ENCODE results near the gene GABBR2.
"Not testable (repeated sequence)": the region's sequence is repeated elsewhere in the genome, so short reads cannot be mapped to it uniquely, and the experiment has no call there.

The GABBR2 gene

GRCh38 chr9:98684816-98685215 is 23.9 kb downstream of the GABBR2 start:
- DNase-seq = not testable (repeated sequence)

DNA sequence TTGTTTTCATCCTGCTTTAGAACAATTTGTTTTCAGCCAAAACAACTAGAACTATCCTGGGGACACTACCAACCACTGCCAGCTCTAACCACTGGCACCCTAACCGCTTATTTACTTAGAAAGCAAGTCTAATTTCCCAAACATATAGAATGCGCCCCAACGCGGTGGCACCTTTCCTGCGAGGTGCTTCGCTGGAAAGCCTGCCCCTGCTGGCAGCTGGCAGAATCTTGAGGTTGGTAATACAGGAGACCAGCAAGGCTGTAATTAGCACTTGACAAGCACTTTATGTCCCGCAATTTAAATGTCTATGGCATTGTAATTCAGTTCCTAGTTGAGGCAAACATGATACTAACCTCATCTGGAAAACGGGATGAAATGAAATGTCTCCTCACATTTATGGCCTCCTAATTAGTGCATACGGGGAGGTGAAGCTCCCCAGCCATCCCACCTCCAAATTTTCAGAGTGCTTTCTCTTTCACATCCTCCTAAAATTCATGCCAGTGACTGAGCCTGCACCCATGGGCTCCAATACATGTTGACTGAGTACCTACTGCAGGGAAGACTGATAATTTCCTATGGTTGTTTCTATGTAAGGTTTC is 30.4 kb downstream of the GABBR2 start:
- DNase-seq = no peak

DNA sequence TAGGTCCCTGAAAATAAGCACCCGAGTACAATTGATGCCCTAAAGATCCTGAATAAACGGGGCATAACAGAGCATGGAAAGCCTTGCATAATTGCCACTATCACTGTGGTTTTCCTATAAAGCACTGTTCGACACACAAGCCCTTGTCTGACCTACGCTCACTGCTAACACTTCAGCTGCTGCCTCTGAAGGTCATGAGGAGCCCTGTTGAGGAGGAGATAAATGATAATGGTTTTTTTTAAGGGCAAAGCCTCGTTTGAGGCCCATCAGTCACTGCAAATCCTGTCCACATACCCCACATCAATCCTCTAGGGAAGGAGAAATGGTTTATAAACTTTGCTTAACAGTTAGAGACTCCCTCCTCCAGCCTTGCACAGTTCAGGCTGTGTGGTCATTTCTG is 35.1 kb downstream of the GABBR2 start:
- no peak for DNase-seq

DNA sequence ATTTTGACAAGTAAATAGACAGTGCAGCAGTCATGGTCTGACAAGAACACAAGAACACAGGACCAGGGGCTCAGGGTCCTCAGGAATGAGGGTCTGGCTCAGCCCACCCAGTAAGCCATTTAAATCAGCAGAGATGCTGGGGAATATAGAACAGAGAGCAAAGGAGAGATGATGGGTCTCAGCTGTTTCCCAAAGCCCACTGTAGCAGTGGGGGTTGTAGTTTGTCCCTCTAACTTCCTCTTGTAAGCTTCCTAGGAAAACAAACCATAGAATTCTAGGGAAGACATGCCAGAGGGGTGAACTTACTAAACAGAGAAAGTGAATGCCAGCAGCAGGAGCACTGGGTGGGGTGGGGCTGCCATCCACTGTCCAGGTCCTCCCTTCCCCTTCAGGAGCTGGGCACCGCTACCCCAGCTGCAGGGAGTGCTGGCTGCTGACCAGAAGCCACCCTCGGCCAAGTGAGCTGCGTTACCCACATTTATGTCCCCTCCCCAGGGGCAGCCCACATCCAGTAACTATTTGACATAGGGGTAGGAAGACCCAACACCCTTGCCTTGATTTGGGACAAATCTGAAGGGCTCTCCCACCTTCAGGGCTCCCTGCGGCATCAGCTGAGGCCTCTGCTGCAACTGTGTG is 41.6 kb downstream of the GABBR2 start:
- DNase-seq = no peak

GRCh38 chr9:98665501-98665900 is 43.2 kb downstream of the GABBR2 start:
- DNase-seq = no peak

DNA sequence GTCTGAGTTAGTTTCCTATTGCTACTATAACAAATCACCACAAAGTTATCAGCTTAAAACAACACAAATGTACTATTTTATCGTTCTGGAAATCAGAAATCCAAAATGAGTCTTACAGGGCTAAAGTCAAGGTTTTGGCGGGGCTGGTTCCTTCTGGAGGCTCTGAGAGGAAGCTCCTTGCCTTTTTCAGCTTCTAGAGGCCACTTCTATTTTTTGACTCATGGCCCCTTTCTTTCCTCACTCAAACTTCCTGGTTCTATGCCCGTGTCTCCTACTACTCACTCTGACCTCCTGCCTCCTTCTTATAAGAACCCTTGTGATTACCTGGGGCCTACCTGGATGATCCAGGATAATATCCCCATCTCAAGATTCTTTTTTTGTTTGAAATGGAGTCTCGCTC is 48.2 kb downstream of the GABBR2 start:
- DNase-seq = no peak

DNA sequence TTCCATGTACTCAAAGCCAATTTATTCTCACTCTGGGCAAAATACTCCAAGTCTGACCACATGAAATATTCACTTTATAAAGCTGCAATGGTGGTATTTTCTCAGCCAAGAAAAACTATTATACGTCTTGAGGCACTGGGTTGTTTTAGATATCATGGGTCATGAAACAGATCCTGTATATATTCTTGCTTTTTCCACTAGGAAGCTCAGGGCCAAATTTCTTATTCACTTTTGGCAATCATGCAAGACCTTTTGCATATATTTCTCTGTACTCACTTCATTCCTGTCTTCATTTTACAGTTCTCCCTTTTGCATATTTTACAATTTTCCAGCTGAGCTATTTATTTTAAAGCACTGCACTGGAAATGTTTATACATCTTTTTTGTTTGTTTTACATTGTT is 49.8 kb downstream of the GABBR2 start:
- peak; percentile 59 for DNase-seq

GRCh38 chr9:98657897-98658296 is 50.8 kb downstream of the GABBR2 start:
- peak; percentile 31 for DNase-seq

DNA sequence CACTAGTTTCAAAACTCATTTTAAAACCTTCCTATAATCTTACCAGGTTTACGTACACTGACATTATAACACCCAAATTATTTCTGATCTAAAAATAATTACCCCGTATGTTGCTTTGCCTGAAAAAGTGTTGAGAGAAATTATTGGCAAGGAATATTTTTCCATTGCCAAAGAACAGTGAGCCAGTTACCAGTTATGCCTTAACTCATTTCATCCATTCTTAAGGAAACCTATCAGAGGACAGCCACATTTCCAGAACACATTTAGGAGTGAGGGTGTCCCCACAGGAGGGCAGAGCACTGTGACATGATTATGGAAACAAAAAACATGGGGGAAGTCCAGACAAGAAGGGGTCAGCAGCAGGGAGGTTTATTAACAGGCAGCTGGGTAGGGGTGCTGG is 52.2 kb downstream of the GABBR2 start:
- no peak for DNase-seq

GRCh38 chr9:98655428-98655827 is 53.3 kb downstream of the GABBR2 start:
- DNase-seq = not testable (repeated sequence)

DNA sequence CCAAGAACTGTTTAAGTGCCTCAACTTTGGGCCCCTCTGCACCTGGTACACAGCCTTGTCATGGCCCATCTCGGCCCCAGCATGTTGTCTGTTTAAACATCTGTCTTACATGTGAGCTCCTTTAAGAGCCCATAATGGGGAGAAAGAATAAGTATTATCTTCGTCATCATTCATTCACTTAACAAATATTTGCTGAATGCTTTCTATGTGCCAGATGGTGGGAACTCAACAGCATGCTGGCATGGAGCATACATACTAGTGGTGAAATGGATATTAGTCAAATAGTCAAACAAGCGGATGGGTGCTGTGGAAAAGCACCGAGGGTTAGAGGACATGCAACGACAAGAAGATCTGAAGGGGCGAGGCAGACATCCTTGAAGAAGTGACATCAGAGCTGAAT is 54.5 kb downstream of the GABBR2 start:
- DNase-seq = peak; percentile 82

- DNase-seq = no peak
Observed at GRCh38 chr9:98652741-98653140, 56.0 kb downstream of the GABBR2 start.

- DNase-seq = no peak
Observed at GRCh38 chr9:98652302-98652701, 56.4 kb downstream of the GABBR2 start.

- no peak for DNase-seq
Observed at GRCh38 chr9:98647236-98647635, 61.5 kb downstream of the GABBR2 start.

DNA sequence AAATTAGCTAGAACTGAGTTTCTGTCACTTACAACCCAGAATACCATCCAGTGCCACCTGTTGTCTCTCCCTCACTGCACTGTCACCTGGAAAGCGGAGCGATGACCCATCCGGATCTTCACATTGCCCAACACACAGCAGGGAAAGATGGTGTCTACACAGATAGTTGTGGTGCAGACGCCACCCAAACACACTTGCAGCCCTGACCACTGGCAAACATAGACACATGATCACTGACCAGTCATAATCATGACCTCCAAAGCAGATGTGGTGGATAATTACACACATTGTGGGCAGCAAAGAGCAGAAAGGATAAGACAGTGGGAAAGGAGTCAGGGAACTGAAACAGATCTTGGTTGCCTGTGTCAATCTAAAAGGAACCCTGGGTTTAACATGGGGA is 64.7 kb downstream of the GABBR2 start:
- DNase-seq = no peak

DNA sequence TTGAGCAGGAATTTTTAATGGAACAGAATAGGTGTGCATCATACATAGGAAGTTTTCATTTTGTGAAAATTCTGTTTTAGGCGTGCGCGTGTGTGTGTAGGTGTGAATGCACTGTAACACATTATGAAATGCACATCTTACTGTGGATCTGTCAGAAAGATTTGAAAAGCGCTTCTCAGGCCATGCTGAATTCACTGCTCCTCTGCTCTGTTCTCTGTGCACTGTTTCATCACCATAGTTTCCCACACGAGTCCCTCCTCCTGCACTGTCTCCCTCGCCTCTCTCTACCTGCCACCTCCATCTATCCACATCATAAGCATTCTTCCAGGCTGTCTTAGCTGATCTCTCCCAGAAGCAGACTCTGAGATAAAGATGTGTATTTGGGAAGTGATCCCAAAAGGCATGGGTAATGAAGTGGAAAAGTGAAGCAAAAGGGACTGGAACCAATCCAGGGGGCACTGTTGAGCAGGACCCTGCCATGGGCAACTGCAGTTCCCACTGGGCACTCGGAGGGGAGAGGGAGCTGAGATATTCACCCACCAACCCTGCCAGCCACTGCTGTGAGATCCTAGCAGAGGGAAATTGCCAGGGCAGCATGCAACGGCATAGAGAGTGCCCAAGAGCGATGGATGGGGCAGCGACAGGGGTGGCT is 65.9 kb downstream of the GABBR2 start:
- no peak for DNase-seq

- DNase-seq = no peak
Observed at GRCh38 chr9:98641695-98642094, 67.0 kb downstream of the GABBR2 start.

GRCh38 chr9:98640394-98640793 is 68.3 kb downstream of the GABBR2 start:
- DNase-seq = no peak

DNA sequence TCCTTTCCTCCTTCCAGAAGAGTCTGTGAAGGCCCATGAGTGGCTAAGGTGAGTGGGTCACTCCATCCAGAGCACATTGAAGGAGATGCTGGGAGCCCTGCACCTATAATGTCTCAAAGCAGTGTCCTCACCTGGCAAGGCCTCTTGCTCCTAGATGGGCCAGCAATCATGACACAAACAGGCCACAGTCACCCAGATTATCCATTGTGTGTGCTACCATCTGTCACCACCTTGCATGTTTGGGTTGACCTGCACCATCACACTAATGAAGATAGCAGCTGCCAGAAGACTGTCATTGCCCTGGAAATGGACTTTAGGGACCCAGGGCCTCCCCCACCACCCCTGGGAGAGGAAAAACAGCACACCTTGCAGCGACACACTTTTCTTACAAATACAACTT is 69.6 kb downstream of the GABBR2 start:
- DNase-seq = no peak

DNA sequence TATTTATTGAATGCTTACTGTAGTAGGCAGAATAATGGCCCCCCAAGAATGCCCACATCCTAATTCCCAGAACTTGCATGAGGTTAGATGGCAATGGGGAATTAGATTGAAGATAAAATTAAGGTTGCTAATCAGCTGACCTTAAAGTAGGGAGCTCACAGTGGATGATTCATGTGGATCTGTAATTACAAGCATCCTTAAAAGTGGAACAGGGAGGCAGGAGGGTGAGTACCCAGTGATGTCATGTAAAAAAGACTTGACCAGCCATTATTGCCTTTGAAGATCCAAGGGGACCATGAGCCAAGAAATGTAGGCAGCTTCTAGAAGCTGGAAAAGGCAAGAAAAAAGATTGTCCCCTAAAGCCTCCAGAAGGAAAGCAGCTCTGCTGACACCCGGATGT is 71.4 kb downstream of the GABBR2 start:
- no peak for DNase-seq

DNA sequence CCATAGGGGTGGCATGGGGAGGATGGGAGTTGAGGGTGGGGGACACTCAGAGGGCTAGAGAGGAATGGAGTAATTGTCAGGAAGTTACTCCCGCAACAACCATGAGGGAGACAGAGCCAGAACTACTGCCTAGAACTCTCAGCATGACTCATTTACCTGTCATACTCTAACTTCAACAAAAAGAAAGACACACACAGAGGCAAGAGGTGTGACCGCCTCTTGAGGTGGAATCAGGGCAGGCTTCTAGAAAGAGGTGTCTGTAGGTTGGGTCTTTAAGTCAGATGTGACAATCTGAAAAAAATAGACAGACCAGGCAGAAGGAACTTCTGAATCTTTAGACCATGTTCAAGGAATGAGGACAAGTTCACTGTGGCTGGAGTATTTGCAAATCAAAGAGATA is 73.4 kb downstream of the GABBR2 start:
- no peak for DNase-seq

GRCh38 chr9:98634685-98635336 is 73.9 kb downstream of the GABBR2 start:
- DNase-seq = no peak

DNA sequence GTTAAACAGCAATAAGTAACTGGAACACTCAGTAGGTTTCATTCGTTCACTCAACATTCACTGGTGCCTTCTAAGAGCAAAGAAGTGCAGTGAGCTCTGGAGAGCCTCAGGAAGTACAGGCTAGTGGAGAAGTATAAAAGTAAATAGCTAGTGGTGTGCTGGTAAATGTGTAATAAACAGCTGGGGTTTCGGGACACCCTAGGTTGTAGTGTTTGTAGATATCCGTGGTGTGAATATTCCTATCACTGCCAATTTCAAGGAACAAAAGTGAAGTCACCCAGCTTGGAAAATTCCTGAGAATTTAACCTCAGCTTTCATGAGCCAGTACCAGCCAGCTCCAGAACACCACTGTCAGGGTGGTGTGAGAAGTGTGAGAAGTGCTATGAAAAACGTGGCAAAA is 75.9 kb downstream of the GABBR2 start:
- no peak for DNase-seq

DNA sequence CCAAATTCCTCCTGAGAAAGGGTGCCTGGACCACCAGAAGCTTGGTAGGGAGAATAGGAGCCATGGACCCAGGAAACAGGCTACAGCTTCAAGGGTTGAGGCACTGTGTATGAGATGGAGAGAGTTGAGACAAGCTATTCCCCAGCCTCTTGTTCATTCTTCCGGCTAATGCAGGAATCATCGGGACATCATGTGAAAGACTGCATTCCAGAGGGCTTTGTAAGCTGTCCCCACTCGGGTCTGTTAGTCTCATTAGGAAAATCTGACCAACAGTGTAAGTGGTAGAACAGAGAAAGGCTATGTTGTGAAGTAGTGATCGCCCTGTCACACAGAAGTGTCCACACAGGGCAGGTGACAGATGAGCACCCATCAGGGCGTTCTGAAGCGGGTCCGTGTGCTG is 81.4 kb downstream of the GABBR2 start:
- peak; percentile 14 for DNase-seq
